Measurements from ENCODE around the gene NRXN3.

NRXN3 gene

GRCh38 chr14:79829405-79830166 lies 1659.4 kb downstream of the NRXN3 start:
- TF ChIP-seq, protein P1, sequence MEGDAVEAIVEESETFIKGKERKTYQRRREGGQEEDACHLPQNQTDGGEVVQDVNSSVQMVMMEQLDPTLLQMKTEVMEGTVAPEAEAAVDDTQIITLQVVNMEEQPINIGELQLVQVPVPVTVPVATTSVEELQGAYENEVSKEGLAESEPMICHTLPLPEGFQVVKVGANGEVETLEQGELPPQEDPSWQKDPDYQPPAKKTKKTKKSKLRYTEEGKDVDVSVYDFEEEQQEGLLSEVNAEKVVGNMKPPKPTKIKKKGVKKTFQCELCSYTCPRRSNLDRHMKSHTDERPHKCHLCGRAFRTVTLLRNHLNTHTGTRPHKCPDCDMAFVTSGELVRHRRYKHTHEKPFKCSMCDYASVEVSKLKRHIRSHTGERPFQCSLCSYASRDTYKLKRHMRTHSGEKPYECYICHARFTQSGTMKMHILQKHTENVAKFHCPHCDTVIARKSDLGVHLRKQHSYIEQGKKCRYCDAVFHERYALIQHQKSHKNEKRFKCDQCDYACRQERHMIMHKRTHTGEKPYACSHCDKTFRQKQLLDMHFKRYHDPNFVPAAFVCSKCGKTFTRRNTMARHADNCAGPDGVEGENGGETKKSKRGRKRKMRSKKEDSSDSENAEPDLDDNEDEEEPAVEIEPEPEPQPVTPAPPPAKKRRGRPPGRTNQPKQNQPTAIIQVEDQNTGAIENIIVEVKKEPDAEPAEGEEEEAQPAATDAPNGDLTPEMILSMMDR (IDR thresholded peaks at IDR 0.05; ENCODE audit: control extremely low read depth, extremely low read depth, low read depth, missing control alignments): no peak
- POLR2A ChIA-PET: no interaction called here
- CTCF ChIA-PET: no interaction called here
- no peak for DNase-seq (ENCODE audit: extremely low spot score)

- POLR2A ChIA-PET: no interaction called here
- CTCF ChIA-PET: interaction anchor here (0.7 to 1.4 kb wide), 2 partner anchors 9 to 10 kb away, joined by 3 read pairs; no protein-coding TSS in a partner anchor
- no peak for DNase-seq (ENCODE audit: extremely low spot score)
These were observed 1661.2 kb downstream of the NRXN3 start for GRCh38 chr14:79831195-79831892.

DNA sequence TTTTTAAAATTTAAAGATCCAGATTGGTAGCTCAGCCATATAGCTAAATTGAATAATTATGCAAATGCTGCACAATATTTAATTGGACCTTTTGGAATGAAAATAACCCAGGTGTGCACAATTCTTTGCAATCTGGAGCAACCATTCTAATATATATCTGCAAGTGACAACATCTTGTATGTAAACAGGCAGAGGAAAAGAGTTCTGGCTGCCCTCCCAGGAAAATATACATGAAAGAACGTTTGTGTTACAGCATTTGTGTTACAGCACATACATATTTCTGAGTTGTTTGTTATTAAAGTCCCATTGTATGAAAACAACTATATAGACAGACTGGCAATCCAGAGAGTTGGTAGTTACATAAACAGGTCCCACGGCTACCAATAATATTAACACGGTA lies 1663.6 kb downstream of the NRXN3 start:
- DNase-seq (ENCODE audit: extremely low spot score): no peak
- TF ChIP-seq, protein P1 (IDR thresholded peaks at IDR 0.05; ENCODE audit: control extremely low read depth, extremely low read depth, low read depth, missing control alignments): no peak
- ChIA-PET CTCF (interaction anchor here (1.1 kb wide), 1 partner anchor 10 kb away, joined by 3 read pairs; no protein-coding TSS in a partner anchor), POLR2A (no interaction called here)

More at GRCh38 chr14:79831195-79831892, 1661.2 kb downstream of the NRXN3 start:
- TF ChIP-seq, protein P1 (IDR thresholded peaks at IDR 0.05; ENCODE audit: control extremely low read depth, extremely low read depth, low read depth, missing control alignments): no peak

DNA sequence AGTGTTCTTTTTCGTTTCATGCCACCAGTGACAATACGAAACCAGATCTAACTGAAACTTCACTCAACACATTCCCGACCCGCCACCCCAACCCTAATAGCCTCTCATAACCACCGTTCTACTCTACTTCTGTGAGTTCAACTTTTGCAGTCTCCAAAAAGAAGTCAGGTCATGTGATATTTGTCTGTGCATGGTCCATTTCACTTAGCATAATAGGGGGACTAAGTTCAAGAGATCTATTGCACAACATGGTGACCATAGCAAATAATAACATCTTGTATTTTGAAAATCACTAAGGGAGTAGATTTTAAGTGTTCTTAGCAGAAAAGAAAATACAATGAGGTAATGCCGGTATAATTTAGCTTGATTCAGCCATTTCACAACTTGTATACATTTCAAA lies 1664.7 kb downstream of the NRXN3 start:
- POLR2A ChIA-PET: no interaction called here
- TF ChIP-seq, protein P1 (IDR thresholded peaks at IDR 0.05; ENCODE audit: control extremely low read depth, extremely low read depth, low read depth, missing control alignments): no peak
- no peak for DNase-seq (ENCODE audit: extremely low spot score)
- CTCF ChIA-PET: no interaction called here

GRCh38 chr14:79836577-79836976 lies 1666.4 kb downstream of the NRXN3 start:
- ChIA-PET POLR2A (no interaction called here), CTCF (interaction anchor here (1.0 kb wide), 1 partner anchor 19 kb away, joined by 3 read pairs; no protein-coding TSS in a partner anchor)

DNA sequence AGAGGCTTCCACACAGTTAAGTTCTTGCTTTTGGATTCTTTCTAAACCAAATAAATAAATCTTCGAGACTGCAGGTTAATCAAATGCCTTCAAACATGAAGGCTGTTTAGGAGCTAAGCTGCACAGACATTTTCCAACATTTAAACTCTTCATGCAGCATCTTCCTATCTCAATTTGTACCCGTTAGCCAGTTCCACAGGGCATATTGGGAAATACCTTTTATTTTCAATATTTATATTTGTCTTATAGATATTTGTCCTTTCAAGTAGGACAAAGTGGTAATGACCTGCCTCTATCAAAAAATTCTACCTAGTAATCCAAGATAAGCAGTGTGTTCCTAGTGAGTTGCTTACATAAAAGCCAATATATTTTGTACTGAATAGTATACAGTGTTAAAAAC lies 1667.5 kb downstream of the NRXN3 start:
- TF ChIP-seq, protein P1 (IDR thresholded peaks at IDR 0.05; ENCODE audit: control extremely low read depth, extremely low read depth, low read depth, missing control alignments): no peak
- ChIA-PET POLR2A (no interaction called here), CTCF (no interaction called here)
- DNase-seq (ENCODE audit: extremely low spot score): no peak

More at GRCh38 chr14:79836577-79836976, 1666.4 kb downstream of the NRXN3 start:
- TF ChIP-seq, protein P1 (IDR thresholded peaks at IDR 0.05; ENCODE audit: control extremely low read depth, extremely low read depth, low read depth, missing control alignments): no peak
- DNase-seq (ENCODE audit: extremely low spot score): no peak
